Inferior parietal cortex (tissue), 1 donor: ENCODE results near the gene JAK3.
"Not testable (repeated sequence)": the region's sequence is repeated elsewhere in the genome, so short reads cannot be mapped to it uniquely, and the experiment has no call there.

Experiments
- DNase-seq: peaks from one replicate; pipeline ENCODE4 v3.0.0-alpha.2; 2016; ENCODE audit errors: extremely low spot score

Gene JAK3

DNA sequence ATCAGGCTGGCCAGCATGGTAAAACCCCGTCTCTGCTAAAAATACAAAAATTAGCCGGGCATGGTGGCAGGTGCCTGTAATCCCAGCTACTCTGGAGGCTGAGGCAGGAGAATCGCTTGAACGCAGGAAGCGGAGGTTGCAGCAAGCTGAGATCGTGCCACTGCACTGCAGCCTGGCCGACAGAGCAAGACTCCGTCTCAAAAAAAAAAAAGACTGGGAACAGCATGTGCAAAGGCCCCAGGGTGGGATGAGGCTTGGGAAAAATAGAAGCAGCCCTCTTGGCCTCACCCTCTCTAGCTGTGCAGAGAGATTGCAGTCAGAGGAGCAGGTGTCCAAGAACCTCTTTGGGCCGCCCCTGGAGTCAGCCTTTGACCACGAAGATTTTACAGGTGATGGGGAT, 69.9 kb downstream of the JAK3 start:
- DNase-seq = not testable (repeated sequence)

DNA sequence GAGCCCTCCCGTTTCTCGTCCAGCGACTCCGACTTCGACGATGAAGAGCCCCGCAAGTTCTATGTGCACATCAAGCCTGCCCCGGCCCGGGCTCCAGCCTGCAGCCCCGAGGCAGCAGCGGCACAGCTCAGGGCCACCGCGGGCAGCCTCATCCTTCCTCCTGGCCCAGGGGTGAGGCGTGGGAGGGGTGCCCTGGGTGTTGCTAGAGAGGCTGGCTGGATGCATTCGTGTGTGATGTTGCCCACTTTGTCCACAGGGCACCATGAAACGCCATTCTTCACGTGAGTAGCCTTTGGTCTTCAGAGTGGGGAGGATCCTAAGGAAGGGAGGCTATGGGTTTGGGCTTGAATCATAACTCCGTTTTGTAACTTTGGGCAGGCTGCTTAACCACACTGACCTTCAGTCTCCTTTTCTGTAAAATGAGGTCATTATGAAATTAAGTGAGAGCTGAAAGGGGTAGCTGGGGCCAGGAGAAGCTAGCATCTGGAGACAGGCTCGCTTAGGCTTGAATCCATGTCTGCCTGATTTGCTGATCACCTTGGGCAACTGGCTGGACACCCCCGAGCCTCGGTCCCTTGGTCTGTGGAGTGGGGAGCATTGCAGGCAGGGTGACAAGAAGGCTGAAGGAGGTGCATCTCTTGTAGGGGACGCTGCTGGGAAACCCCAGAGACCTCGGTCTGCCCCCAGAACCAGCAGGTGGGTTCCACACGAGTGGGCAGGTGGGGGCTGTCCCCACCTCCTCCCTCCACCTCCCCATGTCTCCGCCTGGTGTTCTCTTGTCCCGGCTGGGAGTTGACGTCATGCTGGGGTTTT, 71.6 kb downstream of the JAK3 start:
- no peak for DNase-seq

DNA sequence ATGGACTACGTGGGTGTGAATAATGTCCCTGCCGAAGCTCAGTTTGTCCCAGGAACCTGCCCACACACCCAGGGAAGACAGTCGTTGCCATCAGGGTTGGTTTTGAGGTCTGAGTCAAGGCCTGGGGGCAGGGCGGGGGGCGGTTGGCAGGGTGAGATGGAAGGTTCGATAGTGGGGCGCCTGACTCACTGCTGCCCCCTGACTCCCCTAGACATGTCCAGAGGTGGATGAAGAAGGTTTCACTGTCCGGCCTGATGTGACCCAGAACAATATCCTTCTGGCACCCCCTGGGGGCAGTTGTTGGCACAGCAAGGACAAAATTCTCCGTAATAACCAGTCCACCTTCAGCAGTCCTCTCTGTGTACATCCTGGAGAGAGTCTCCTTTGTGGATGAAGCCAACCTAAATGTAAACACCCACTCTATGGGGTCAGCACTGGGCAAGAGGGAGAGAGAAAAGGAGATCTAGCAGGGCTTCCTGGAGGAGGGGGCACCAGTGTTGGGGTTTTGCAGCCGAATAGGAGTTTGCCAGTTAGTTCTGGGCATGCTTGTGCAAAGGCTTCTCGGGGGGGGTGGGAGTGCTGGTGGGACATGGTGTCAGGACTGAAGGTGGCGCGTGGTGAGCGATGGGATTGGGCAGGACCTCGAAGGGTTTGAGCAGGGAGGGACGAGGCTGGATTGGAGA, 72.4 kb downstream of the JAK3 start:
- peak; percentile 44 for DNase-seq
